Stimulated activated CD8-positive, alpha-beta memory T cell treated with anti-CD3 and anti-CD28 coated beads, Interleukin-12 subunit alpha, Interleukin-12 subunit beta, amount 100 ng/mL, for 1 hour (primary cell): ENCODE data around the gene SCN2B.
A peak's percentile ranks its signal among the peaks of the same experiment; 100 is the strongest.

Experiments used
- DNase-seq: peaks from one replicate; pipeline ENCODE4 v3.0.0-alpha.2; 2020; ENCODE audit warnings: low read depth

The SCN2B gene, protein sequence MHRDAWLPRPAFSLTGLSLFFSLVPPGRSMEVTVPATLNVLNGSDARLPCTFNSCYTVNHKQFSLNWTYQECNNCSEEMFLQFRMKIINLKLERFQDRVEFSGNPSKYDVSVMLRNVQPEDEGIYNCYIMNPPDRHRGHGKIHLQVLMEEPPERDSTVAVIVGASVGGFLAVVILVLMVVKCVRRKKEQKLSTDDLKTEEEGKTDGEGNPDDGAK

DNA sequence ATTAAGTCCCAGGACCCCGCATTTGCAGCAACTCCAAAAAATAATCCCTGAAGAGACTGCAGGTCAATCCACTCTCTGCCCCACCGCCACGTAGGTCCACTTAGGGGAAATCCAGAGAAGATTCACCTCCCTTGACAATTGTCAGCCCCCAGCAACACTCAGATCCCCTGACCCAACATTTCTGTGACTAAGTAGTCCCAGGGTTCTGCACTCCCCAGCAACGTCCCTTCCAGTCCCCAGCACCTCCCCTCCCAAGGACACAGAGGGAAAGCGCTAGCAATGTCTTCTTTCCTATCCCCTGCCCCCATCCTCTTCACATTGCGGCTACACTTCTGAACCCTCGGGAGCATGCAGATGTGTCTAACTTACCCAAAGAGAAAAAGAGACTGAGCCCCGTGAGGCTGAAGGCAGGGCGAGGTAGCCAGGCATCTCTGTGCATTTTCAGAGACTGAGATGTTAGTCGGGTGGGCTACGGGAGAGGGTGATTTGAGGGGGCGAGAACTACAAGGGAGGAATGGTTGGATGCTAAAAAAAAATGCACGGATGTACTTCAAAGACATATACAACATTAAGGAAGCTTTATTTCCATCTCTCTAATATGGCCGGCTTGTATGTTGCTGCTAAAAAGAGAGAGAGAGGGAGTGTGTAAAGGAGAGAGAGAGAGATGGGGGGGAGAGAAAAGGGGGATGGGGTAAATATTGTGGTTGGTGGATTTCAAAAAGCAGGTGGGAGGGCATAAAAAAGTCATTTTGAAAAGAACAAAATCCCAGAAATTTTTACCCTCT lies at the start of gene SCN2B:
SCN2B (minus strand) TSS at position 647 of the 785 bp plus-strand sequence; CDS start at position 439, 208 bp downstream.
- no peak for DNase-seq

- DNase-seq = peak; percentile 40
Measured at GRCh38 chr11:118224511-118225188, 48.2 kb upstream of the SCN2B start, which contains the start of gene JAML. Gene JAML (minus strand): TSS chr11:118225011. CDS start chr11:118214866, 10,145 bp downstream.

DNA sequence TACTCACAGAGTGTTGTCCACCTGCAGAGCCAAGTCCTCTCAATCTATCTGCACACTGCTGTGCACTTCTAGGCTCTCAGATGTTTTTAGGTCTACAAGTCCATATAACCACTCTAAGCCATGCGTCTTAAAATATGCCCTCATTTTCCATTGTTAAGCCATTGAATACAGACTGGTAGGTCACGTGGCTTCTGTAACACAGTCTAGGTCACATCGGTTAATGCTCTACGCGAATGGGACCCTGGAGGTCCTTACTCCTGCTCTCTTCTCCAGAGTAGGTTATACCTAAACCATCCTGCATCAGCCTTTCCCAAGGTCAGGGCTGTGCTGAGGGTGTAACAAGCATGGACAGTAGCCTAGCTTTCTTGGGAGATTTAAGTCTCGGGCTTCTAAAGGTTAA lies 47.6 kb upstream of the SCN2B start:
- no peak for DNase-seq

GRCh38 chr11:118223570-118223969 lies 47.1 kb upstream of the SCN2B start:
- DNase-seq = no peak

- DNase-seq = no peak
Measured at GRCh38 chr11:118222437-118222836, 46.0 kb upstream of the SCN2B start.

DNA sequence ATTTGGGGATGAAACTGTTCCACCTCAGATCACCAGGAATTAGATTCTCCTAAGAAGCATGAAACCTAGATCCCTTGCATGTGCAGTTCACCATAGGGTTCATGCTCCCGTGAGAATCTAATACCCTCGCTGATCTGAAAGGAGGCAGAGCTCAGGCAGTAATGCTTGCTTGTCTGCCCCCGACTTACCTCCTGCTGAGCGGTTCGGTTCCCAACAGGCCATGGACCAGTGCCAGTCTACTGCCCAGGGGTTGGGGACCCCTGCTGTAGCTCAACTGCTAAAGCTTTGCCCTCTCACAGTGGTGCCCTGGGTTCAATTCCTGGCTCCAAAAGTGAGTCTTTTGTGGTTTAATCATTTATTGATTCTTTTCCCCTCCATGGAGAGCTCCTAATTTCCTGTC lies 45.0 kb upstream of the SCN2B start:
- DNase-seq = no peak

DNA sequence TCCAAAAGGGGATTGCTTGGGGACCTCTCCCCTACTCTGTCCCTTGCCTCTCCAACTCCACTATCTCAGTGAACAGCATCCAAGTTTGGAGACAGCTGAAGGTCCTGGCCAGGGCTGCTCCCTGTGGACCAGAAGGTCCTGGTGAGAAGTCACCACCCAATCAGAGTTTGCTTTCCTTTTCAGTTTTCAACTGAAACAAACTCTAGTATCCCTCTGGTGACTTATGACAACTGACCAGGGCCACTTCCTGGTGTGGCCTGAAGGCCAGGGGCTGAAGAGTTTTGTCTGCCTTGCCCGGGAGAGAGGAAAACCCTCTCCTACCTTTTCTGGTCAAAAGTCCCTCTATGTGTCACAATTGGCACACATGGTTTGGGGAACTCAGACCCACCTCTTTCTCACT lies 43.3 kb upstream of the SCN2B start:
- DNase-seq = no peak

- no peak for DNase-seq
Measured at GRCh38 chr11:118219244-118219643, 42.8 kb upstream of the SCN2B start.

DNA sequence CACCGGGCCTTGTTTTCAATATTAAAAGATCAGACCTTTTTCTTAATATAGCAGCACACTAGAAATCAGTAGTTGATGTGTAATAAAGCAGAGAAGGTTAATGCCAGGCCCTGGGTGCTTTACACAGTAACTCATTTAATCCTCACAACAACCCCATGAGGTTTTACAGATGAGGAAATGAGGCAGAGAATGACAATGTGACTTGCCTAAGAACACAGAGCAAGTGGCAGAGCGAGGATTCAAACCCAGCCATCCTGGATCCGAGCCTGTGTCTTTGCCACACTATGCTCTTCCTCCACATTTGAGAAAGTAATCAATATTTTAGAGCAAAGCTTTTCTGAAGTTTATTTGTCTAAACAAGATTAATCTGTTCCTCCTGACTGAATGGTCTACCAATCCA lies 41.1 kb upstream of the SCN2B start:
- DNase-seq = no peak

- no peak for DNase-seq
Measured at GRCh38 chr11:118216621-118217481, 40.4 kb upstream of the SCN2B start.

DNA sequence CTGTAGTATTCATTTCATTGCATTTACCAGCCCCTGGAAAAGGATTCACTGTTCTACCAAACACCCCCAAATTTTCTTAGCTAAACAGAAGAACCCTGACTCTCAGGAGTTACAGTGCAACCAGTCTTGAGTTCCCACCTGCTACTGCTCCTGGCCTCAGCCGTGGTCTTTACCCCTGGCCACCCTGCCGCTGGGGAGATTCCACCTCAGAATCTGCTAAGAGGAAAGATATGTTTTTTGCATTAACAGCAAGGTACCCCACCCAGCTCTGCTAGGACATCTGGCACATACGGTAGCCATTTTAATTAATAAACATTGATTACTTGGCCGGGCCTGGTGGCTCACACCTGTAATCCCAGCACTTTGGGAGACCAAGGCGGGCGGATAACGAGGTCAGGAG lies 39.3 kb upstream of the SCN2B start:
- DNase-seq = no peak

GRCh38 chr11:118215262-118215661 lies 38.8 kb upstream of the SCN2B start:
- no peak for DNase-seq

DNA sequence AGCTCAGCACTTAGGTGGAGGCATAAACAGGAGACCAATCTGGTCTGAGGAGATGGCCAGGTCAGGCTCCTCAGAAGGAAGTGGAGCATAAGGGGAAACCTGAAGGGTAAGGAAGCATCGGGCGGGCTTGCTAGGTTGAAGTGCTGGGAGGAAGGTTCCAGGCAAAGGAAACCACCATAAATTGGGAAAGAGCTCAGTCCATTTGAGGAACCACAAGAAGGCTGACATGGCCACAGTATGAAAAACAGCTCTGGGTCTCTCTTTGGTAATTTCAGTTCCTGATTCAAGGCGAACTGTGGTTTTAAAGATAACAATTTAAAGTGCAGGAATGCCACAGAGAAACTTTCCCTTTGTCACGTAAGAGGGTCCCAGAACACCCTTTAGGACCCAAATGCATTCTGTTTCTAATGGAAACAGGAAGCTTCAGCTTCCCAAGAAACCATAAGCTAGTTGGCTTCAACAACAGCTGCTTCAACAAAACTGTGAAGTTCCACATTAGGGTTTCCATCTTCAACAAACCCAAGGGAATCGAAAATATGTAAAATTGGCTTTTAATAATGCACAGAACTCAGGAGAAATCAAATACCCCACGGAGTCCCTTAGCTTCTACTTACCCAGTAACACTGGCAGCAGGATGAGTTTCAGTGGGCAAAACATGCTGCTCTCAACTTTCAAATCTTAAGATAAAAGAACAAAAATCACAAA lies 37.9 kb upstream of the SCN2B start:
- DNase-seq = no peak

DNA sequence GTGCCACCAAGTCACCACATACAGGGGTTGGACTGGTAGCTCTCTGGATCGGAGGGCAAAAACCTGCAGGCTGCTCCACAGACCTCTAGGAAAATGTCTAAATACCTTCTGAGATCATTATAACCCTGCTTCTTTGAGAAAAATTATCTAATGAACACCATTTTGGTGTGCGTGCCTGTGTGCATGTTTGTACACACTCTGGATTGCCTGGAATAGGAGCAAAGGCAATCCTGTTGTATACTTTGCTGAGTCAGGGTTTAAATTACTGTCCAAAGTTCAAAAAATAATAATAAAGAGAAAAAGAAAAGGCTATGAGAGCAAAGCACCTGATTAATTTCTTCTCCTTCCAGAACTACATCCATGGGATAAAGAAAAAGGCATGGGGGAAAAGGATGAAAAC lies 37.3 kb upstream of the SCN2B start:
- DNase-seq = no peak

- DNase-seq = no peak
Measured at GRCh38 chr11:118213201-118213600, 36.8 kb upstream of the SCN2B start.

GRCh38 chr11:118212781-118213191 lies 36.3 kb upstream of the SCN2B start:
- DNase-seq = no peak

DNA sequence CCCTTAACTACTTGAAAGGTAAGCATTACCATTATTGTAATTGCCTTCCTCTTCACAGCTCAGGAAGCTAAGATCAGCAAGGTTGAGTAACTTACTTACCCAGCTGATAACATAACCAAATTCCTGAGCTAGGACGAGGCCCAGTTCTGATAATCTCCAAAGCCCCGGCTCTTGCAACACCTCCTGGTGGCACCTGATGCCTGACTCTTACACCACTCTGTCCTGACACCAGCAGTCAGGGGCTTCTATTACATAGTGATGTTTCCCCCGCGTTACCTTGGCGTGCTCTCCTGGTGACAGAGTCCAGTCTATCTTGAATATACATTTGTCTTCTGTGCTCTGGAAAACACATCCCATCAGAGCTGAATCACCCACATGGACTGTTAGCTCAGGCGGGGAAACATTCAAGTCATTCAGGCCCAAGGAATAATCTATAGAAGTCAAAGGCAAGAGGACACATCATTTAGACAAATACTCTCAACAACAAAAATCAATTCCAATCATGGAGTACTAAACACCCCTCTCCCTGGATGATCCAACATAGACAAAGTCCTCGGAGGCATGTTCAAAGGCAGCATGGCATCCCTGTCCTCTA lies 35.8 kb upstream of the SCN2B start:
- no peak for DNase-seq

GRCh38 chr11:118211006-118211405 lies 34.6 kb upstream of the SCN2B start:
- no peak for DNase-seq

DNA sequence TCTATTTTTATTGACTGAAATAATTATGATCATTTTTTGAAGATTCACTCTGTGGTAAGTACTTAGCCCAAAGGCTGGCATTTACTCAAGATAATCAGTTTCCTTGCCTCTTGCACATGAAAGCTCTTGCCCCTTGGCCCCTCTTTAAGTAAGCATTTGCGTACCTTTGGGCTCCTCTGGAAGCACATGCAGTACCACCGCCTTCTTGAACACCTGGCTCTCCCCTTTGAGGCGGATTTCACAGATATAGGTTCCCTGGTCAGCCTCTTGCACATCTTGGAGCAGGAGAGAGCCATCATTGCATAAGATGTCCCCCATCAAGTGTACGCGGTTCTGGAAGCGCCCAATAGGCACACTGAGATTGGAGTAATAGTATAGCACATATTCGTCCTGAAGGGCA lies 33.9 kb upstream of the SCN2B start:
- DNase-seq = no peak

- no peak for DNase-seq
Measured at GRCh38 chr11:118209033-118209432, 32.6 kb upstream of the SCN2B start.

DNA sequence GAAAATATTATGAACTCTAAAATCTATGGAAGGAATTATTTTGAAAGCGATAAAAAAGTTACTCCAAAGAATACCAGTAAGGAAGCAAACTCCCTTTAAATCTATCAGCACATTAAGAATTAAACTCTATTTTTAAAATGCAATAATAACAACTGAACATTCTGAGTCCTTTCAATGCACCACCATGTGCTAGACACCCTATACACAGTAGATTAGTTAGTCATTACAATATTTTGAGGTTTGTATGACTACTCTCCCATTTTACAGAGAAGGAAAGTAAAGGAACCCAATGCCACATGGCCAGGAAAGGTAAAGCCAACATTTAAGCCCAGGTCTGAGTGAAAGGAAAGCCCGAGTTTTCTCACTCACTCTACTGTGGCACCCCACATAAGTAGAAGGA lies 30.6 kb upstream of the SCN2B start:
- no peak for DNase-seq
